K562 (cell line): ENCODE data around the gene TTLL11. TPM values are rescaled to one million over a fixed set of nuclear protein-coding genes. Genes with fewer than 3 reads are reported as not detected.

Source experiments
- ATF1 ChIP-seq, 2 experiments: fragments of 450-650 bp in 1 of 2; IDR thresholded peaks; 2 replicates each; pipeline ENCODE4 v1.6.1; 2016; ENCODE audit warnings: missing compliant biosample characterization in 1 of 2, missing genetic modification characterization in 1 of 2
- BCOR ChIP-seq: fragments of 450-650 bp; IDR thresholded peaks from 2 replicates; pipeline ENCODE4 v1.6.1; 2016
- C11orf30 ChIP-seq: fragments of 450-650 bp; IDR thresholded peaks from 2 replicates; pipeline ENCODE4 v1.6.1; 2016; ENCODE audit warnings: low read depth, mild to moderate bottlenecking
- CEBPB ChIP-seq: fragments of 450-650 bp; IDR thresholded peaks from 2 replicates; pipeline ENCODE4 v1.6.1; 2016; ENCODE audit warnings: missing genetic modification characterization, missing compliant biosample characterization
- COPS2 ChIP-seq: fragments of 450-650 bp; conservative IDR thresholded peaks from 2 replicates; pipeline ENCODE4 v1.6.1; 2016; ENCODE audit warnings: mild to moderate bottlenecking, moderate library complexity
- HDAC2 ChIP-seq: fragments of 450-650 bp; IDR thresholded peaks from 2 replicates; pipeline ENCODE4 v1.6.1; 2016; ENCODE audit warnings: mild to moderate bottlenecking
- KDM1A ChIP-seq, 2 experiments: fragments of 450-650 bp; IDR thresholded peaks; 2 replicates each; pipeline ENCODE4 v1.6.1; 2016; ENCODE audit warnings: mild to moderate bottlenecking in 2 of 2
- MAFF ChIP-seq: IDR thresholded peaks from 2 replicates; pipeline ENCODE4 v1.6.1; 2012; ENCODE audit warnings: low read length, improper control_type of control experiment
- MAFG ChIP-seq: fragments of 450-650 bp; conservative IDR thresholded peaks from 2 replicates; pipeline ENCODE4 v1.6.1; 2016; ENCODE audit warnings: missing genetic modification characterization, missing compliant biosample characterization
- MAFK ChIP-seq: IDR thresholded peaks from 2 replicates; pipeline ENCODE4 v1.6.1; 2011; ENCODE audit warnings: low read length, improper control_type of control experiment
- PBX2 ChIP-seq, 2 experiments: IDR thresholded peaks in 1 of 2; conservative IDR thresholded peaks in 1 of 2; 2 replicates each; pipeline ENCODE4 v1.6.1; 2016; ENCODE audit warnings: low read depth in 2 of 2, mild to moderate bottlenecking in 1 of 2, missing compliant biosample characterization in 1 of 2, missing genetic modification characterization in 1 of 2, moderate library complexity in 1 of 2
- RBM25 ChIP-seq: fragments of 200-400 bp; formaldehyde crosslinking; IDR thresholded peaks from 2 replicates; pipeline ENCODE4 v1.6.1; 2018; ENCODE audit warnings: low read length, low read depth, moderate library complexity; ENCODE audit not compliant: severe bottlenecking
- RCOR1 ChIP-seq, 2 experiments: IDR thresholded peaks; 2 replicates each; pipeline ENCODE4 v1.6.1; 2012; ENCODE audit warnings: low read depth in 2 of 2, low read length in 2 of 2, borderline replicate concordance in 1 of 2, improper control_type of control experiment in 1 of 2
- SIRT6 ChIP-seq: IDR thresholded peaks from one replicate; pipeline ENCODE4 v1.6.1; 2012; ENCODE audit warnings: low read depth, mild to moderate bottlenecking, control low read depth, inconsistent platforms, low read length, moderate library complexity
- SMARCA5 ChIP-seq: fragments of 450-650 bp; IDR thresholded peaks from 2 replicates; pipeline ENCODE4 v1.6.1; 2016
- VEZF1 ChIP-seq: fragments of 200-800 bp; sonication (Bioruptor generic); IDR thresholded peaks from 2 replicates; pipeline ENCODE4 v1.6.1; 2017; ENCODE audit warnings: missing genetic modification characterization, missing compliant biosample characterization
- ZFP36 ChIP-seq: fragments of 150-350 bp; IDR thresholded peaks from 2 replicates; pipeline ENCODE4 v1.6.1; 2018; ENCODE audit warnings: low read length, low read depth; ENCODE audit not compliant: partially characterized antibody
- ZKSCAN8 ChIP-seq: fragments of 200-800 bp; sonication (Bioruptor generic); IDR thresholded peaks from 2 replicates; pipeline ENCODE4 v1.6.1; 2016; ENCODE audit warnings: missing genetic modification characterization, missing compliant biosample characterization
- ZNF316 ChIP-seq: fragments of 450-650 bp; IDR thresholded peaks from 2 replicates; pipeline ENCODE4 v1.6.1; 2016
- ZNF354B ChIP-seq: fragments of 250-450 bp; sonication (Bioruptor Pico); IDR thresholded peaks from 2 replicates; pipeline ENCODE4 v1.4.0; 2020
- polyA plus RNA-seq, 8 experiments: library from polyadenylated mRNA; depleted of rRNA in 4 of 8; stranded (reverse) in 5 of 8; unstranded in 3 of 8; fragments of >200 nt; fragmentation: Nextera tagmentation in 2 of 8; fragmentation: Illumina TruSeq in 1 of 8; extraction: Ambion mirVana in 2 of 8; extraction: Trizol in 1 of 8; gene quantifications; 2 replicates each; pipeline versions ENCODE4 v1.2.1 to v1.2.3, GENCODE V29; 2011 to 2014; ENCODE audit warnings: inconsistent platforms in 1 of 8, missing spikeins in 1 of 8
- total RNA-seq, 7 experiments: library from RNA; depleted of rRNA in 6 of 7; stranded (reverse); fragments of >200 nt in 6 of 7; fragmentation: Illumina TruSeq in 2 of 7; extraction: Trizol in 2 of 7; gene quantifications; 2 replicates each; pipeline versions ENCODE4 v1.2.1 to v1.2.3, GENCODE V29; 2011 to 2021; ENCODE audit warnings: low replicate concordance in 1 of 7

The TTLL11 gene
- total and polyA plus RNA-seq, 9 of the 15 experiments (the other 6 are each of a cell fraction or from before 2014, with no cell fraction given) = 0.83 to 4.4 (median 2.7) TPM

GRCh38 chr9:122118343-122119165 is 25.4 kb upstream of the TTLL11 start (continued):
- TF ChIP-seq ATF1 (CRISPR knock-in tag; IDR thresholded peaks at IDR 0.05) = no peak
- no peak for TF ChIP-seq ATF1 (tag; IDR thresholded peaks at IDR 0.05)
- TF ChIP-seq VEZF1 (CRISPR knock-in tag) = no peak
- 0 out of 2 replicates have a peak, but pooled peaks have one; percentile 44 for TF ChIP-seq HDAC2
- peak; percentile 9; the same call in 1 of the 2 replicates for TF ChIP-seq MAFF
- peak in 1 of 2 experiments; percentile 57; a peak in 2 of 4 replicates for TF ChIP-seq KDM1A (IDR thresholded peaks at IDR 0.05)
- no peak for TF ChIP-seq CEBPB
- peak; percentile 40; the same call in 1 of the 2 replicates for TF ChIP-seq C11orf30
- TF ChIP-seq ZNF354B = no peak
- peak; percentile 89 for TF ChIP-seq BCOR
- peak; percentile 46; the same call in 1 of the 2 replicates for TF ChIP-seq MAFG (tag)
- peak; percentile 91 for TF ChIP-seq ZFP36
- no peak for TF ChIP-seq COPS2
- TF ChIP-seq RCOR1 (IDR thresholded peaks at IDR 0.05; ENCODE audit: borderline replicate concordance in 1 of 2, low read depth in 2 of 2, low read length in 2 of 2) = 0 out of 4 replicates have a peak, but pooled peaks of 1 of the 2 experiments have one; percentile 9
- TF ChIP-seq PBX2 (CRISPR knock-in tag; IDR thresholded peaks at IDR 0.05; ENCODE audit: low read depth) = no peak
- no peak for TF ChIP-seq PBX2 (tag; conservative IDR thresholded peaks at IDR 0.05; ENCODE audit: low read depth)
- TF ChIP-seq SIRT6 = no peak
- TF ChIP-seq RBM25 = peak; percentile 95
- peak; percentile 68 for TF ChIP-seq ZNF316
- peak; percentile 37; the same call in 1 of the 2 replicates for TF ChIP-seq MAFK
- TF ChIP-seq ZKSCAN8 = no peak
- peak; percentile 77; the same call in 1 of the 2 replicates for TF ChIP-seq SMARCA5
